Epidermal melanocyte (primary cell): ENCODE data around the gene SNAP47.

Source experiments
- DNase-seq: peaks from one replicate; pipeline ENCODE4 v3.0.0; 2011; ENCODE audit warnings: low spot score; ENCODE audit not compliant: insufficient read length

SNAP47 gene

DNA sequence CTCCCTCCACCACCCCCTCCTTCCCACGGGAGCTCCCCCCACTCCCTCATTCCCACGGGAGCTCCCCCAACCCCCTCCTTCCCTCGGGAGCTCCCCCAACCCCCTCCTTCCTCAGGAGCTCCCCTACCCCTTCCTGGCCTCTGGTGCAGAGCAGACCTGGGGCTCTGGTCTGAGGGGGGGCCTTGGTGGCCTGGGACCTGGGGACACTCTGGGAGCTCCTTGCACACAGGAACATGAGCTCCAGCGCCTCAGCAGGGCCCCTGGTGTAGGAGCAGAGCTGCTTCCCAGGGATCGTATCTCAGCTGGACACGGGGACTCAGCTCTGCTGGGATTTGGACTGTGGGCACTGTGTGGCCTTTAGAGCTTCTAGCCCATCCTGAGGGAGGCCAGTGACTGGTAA, 60.5 kb downstream of the SNAP47 start:
- DNase-seq, result no peak

DNA sequence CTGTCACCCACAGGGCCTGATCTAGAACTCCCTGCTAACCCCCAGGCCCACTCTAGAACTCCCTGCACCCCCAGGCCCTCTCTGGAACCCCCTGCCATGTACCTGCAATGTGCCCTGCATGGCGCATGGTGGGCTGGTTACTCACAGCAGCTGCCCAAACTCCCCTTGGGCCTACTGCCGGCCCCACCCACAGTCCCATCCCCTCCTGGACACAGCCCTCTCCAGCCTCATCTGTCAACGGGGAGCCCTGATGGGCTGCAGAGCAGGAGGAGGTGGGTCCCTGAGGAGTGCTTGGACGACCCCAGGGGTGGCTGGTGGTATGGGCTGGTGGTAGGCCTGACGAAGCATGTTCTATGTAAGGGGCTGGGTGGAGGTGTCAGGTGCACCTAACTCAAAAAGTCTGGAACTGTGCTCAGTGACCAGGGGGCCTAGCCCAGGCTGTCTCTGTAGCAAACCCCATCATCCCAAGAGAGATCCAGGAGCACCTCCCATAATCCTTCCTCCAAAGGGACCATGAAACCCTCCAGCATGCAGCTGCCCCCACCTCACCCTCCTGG, 61.2 kb downstream of the SNAP47 start:
- DNase-seq, result no peak

DNA sequence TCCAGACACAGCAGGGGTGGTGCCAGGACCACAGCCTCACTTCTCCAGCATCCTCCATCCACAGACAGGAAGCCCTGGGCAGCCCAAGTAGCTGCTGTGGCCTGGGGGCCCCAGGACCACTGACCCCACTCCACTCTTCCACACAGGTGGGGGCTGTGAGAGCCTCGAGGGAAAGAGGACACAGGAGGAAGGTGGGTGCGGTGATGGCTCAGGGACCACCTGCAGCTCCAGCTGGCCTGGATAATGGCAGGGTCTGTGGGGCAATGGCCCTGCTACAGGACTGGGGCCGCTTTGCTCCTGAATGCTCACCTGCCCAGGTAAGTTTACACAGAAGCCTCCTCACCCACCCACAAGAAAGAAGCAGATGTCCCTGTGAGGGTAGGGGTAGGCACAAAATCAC, 61.9 kb downstream of the SNAP47 start:
- DNase-seq, result no peak

DNA sequence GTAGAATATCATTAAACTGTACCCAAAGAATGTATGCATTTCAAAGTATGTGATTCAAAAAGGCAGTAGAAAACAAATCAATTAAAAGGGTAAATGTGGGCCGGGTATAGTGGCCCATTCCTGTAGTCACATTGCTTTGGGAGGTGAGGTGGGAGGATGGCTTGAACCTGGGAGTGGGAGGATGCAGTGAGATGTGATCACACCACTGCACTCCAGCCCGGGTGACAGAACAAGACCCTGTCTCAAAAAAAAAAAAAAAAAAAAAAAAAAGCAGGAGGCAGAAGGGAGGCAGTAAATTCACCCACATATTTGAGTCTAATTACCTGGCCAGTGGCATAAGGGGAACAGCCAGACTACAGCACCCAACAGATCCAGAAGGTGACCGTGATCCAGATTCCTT, 62.4 kb downstream of the SNAP47 start:
- no peak for DNase-seq

DNA sequence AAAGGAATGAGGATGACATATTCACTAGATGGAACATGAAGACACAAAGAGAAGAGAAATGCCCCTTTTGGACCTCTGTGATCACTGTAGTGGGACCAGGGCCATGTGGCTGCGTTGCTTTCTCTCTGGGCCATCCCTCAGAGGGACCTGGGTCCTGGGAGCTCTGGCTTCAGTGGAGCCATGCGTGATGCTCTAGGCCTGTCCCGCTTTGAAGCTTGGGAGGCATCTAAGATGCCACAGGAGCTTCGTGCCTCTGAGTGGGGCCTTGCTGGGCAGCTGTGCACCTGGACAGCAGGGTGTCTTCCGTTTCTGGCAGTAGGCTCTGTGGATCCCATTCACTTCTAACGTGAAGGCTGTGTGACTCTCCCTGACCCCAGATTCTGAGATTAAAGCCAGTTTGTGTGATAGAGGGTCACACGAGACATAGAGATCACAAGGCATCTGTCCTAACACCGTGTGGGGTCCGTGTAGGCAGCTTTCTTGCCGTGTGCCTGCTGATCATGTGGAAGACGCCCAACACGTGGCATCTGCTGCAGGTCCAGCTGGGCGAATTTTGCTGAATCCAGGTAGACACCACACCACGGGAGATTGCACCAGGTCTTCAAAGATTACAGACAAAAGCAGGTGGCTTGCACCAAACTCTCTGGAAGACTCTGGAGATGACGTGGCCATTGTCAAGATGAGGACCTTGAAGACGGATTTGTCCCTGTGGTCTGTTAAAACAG, 63.0 kb downstream of the SNAP47 start:
- no peak for DNase-seq

DNA sequence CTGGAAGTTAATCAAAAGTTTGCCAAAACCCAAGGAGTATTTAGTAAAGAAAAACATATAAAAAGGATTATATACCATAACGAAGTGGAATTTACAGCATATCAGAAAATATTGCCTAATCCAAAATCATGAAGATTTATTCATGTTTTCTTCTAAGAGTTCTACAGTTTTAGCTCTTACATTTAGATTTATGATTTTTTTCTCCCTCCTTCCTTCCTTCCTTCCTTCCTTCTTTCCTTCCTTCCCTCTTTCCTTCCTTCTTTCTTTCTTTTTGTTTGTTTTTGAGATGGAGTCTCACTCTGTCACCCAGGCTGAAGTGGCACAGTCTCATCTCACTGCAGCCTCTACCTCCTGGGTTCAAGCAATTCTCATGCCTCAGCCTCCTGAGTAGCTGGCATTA, 64.5 kb downstream of the SNAP47 start:
- no peak for DNase-seq

DNA sequence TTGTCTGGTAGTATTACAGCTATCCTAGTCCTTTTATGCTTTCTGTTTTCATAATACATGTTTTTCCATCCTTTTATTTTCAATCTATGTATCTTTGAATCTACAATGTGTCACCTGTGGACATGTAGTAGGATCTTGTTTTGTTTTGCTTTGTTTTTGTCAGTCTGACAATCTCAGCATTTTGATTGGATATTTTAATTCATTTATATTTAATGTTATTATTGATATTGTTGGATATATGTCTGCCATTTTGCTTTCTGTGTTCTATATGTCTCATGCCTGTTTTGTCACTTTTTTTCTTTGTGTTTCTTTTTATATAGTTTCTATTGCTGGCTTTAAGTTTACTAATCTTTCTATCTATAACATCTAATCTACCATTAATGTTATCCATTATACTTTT, 68.7 kb downstream of the SNAP47 start:
- no peak for DNase-seq

DNA sequence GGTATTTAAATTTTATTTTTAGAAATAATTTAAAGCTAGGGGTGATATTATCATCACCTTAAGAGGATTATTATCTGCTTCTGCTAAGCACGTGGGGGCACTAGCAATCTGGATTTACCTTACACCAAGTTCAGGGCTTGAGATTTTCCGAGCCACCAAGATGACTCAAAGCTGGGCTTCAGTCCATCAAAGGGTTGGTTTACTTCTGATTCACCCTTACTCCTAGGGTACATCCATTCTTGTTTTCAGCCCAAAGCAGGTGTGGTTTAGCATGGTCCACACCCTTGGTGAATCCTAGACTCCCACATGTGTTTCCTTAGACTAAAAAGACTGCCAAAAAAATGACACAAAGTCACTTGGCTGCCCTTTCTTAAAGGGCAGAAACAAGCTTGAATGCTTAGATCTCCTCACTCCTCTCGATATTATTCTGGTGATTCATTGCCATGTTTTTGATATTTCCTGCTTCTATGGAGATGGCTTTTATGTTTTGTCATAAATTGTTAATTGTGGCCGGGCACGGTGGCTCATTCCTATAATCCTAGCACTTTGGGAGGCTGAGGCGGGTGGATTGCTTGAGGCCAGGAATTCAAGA, 70.5 kb downstream of the SNAP47 start:
- no peak for DNase-seq

DNA sequence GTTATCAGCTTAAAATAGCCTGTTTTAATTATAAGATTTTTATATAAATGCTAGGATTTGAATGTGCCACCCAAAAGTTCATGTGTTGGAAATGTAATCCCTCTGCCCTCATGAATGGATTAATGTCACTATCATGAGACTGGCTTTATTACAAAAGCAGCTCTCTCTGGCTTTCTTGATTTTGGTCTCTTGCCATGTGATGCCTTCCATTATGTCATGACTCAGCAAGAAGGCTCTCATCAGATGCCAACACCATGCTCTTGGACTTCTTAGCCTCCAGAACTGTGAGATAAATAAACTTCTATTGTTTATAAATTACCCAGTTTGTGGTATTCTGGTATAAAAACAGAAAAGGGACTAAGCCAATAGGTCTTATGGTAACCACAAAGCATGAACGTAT, 73.3 kb downstream of the SNAP47 start:
- DNase-seq, result no peak

DNA sequence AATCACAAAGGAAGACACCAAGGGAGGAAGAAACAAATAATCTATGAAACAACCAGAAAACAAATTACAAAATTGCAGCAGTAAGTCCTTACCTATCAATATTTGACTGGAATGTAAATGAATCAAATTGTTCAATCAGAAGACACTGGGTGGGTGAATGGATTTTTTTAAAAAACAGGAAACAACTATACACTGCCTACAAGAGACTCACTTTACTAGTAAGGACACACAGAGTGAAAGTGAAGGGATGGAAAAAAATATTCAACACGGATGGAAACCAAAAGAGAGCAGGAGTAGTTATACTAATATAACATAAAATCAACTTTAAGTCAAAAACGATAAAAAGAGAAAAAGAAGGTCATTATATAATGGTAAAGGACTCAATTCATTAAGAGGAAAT, 73.8 kb downstream of the SNAP47 start:
- DNase-seq, result no peak

DNA sequence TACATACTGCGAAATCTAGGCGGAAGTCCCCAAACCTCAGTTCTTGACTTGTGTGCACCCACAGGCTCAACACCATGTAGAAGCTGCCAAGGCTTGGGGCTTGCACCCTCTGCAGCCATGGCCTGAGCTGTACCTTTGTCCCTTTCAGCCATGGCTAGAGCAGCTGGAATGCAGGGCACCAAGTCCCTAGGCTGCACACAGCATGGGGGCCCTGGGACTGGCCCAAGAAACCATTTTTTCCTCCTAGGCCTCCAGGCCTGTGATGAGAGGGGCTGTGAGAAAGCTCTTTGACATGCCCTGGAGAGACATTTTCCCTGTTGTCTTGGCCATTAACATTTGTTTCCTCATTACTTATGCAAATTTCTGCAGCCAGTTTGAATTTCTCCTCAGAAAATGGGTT, 78.7 kb downstream of the SNAP47 start:
- DNase-seq, result no peak

DNA sequence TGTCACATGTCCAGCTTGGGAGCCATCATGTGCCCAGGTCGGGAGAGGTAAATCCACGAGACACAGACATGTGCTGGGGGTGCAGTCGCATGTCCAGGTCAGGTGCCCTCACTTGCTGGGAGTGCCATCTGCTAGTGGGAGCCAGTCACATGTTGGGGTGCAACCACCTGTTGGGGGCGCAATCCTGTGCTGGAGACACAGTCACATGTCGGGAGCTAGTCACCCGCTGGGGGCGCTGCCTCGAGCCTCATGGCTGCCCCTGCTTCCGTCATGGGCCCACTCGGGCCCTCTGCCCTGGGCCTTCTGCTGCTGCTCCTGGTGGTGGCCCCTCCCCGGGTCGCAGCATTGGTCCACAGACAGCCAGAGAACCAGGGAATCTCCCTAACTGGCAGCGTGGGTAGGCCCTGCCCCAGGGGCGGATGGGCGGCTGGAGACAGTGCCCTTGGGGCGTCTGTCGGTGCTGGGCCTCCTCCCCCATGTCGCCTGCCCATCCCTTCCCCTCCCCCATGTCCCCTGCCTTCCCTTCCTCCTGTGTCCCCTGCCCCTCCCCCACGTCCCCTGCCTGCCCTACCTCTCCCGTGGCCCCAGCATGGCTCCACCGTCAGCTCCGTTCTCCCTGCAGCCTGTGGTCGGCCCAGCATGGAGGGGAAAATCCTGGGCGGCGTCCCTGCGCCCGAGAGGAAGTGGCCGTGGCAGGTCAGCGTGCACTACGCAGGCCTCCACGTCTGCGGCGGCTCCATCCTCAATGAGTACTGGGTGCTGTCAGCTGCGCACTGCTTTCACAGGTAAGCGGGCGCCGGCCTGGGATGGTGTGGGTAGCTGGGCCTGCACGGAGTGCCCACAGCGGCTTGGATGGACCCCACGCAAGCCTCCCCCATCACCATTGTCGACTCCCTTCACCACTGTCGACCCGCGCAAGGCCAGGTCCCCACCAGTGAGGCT, 80.5 kb downstream of the SNAP47 start, which contains the start of gene PRSS38:
TSS of gene PRSS38 (plus strand) at position 208 of the 942 bp plus-strand sequence. CDS start at position 250, 42 bp downstream.
- DNase-seq, result no peak

DNA sequence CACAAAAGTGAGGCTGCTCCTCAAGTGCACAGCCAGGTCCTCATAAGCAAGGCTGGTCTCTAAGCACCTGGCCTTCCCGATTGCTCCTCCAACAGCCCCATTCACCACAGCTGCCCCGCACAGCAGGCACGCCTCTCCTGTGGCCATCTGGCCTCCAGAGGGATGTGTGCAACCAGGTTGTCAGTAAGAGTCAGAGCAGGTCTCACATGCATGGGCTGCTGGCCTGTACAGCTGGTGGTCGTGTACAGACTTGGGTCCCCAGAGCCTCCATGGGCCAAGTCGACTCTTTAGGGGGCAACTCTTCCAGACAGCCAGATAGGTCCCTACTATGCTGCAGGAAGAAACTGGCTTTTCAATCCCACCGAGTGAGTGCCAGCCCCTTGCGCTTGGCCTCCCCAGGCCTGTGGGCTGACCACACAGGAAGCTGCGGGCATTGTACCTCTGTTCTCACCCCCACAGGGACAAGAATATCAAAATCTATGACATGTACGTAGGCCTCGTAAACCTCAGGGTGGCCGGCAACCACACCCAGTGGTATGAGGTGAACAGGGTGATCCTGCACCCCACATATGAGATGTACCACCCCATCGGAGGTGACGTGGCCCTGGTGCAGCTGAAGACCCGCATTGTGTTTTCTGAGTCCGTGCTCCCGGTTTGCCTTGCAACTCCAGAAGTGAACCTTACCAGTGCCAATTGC, 81.7 kb downstream of the SNAP47 start:
- no peak for DNase-seq

DNA sequence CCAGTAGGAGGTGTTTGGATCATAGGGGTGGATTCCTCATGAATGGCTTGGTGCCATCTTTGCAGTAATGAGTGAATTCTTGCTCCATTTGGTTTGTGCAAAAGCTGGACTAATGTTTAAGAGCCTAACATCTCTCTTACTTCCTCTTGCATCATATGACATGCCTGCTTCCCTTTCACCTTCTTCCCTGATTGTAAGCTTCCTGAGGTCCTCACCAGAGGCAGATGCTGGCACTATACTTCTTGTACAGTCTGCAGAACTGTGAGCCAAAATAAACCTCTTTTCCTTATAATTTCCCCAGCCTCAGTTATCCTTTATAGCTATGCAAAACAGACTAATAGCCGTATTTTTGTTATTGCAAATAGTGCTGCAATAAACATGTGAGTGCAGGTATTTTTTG, 88.3 kb downstream of the SNAP47 start:
- DNase-seq, result no peak

DNA sequence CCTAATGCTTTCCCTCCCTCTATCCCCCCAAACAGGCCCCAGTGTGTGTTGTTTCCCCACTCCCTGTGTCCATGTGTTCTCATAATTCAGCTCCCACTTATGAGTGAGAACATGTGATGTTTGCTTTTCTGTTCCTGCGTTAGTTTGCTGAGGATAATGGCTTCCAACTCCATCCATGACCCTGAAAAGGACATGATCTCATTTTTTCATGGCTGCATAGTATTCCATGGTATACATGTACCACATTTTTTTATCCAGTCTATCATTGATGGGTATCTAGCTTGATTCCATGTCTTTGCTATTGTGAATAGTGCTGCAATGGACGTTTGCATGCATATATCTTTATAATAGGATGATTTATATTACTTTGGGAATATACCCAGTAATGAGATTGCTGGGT, 89.0 kb downstream of the SNAP47 start:
- DNase-seq, result no peak

DNA sequence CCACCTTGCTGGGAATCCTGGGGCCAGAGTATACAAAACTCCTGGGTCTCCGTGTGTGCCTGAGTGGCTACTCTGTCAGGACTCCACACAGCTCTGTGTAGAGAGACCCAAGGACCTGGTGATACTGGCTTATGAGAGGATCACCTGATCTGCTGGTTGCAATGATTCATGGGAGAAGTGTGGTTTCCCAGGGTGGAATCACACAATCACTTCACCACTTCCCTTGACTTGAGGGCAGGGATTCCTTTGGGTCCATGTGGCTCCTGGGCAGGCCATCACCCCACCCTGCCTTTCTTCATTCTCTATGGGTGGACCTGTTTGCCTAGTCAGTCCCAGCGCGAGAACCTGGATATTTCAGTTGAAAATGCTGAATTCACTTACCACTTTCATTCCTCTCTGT, 93.6 kb downstream of the SNAP47 start:
- DNase-seq, result no peak
